HuH-7 (cell line): Measurements from ENCODE around the gene SLC24A3.

Source experiments
- DNase-seq: peaks from one replicate; pipeline ENCODE4 v3.0.0; 2011; ENCODE audit warnings: low spot score

Gene SLC24A3

GRCh38 chr20:19304886-19305415 is 92.5 kb downstream of the SLC24A3 start:
- no peak for DNase-seq

GRCh38 chr20:19308146-19308545 is 95.7 kb downstream of the SLC24A3 start:
- DNase-seq: no peak

GRCh38 chr20:19310541-19310940 is 98.1 kb downstream of the SLC24A3 start:
- DNase-seq: no peak

- DNase-seq: no peak
These were observed 101.1 kb downstream of the SLC24A3 start for GRCh38 chr20:19313342-19314069.

- DNase-seq: no peak
These were observed 102.2 kb downstream of the SLC24A3 start for GRCh38 chr20:19314621-19315020.

- DNase-seq: no peak
These were observed 105.0 kb downstream of the SLC24A3 start for GRCh38 chr20:19317237-19318069.

- DNase-seq: no peak
These were observed 106.2 kb downstream of the SLC24A3 start for GRCh38 chr20:19318610-19319009.

GRCh38 chr20:19320005-19320404 is 107.6 kb downstream of the SLC24A3 start:
- DNase-seq: no peak

GRCh38 chr20:19321176-19321575 is 108.7 kb downstream of the SLC24A3 start:
- DNase-seq: no peak

- no peak for DNase-seq
These were observed 109.9 kb downstream of the SLC24A3 start for GRCh38 chr20:19322061-19322985.

GRCh38 chr20:19327401-19327800 is 115.0 kb downstream of the SLC24A3 start:
- no peak for DNase-seq

- no peak for DNase-seq
These were observed 116.2 kb downstream of the SLC24A3 start for GRCh38 chr20:19328676-19329075.

GRCh38 chr20:19330038-19330437 is 117.6 kb downstream of the SLC24A3 start:
- no peak for DNase-seq

- no peak for DNase-seq
These were observed 118.3 kb downstream of the SLC24A3 start for GRCh38 chr20:19330731-19331130.

GRCh38 chr20:19333563-19333962 is 121.1 kb downstream of the SLC24A3 start:
- DNase-seq: no peak

GRCh38 chr20:19335341-19335740 is 122.9 kb downstream of the SLC24A3 start:
- DNase-seq: no peak

GRCh38 chr20:19335916-19336315 is 123.5 kb downstream of the SLC24A3 start:
- no peak for DNase-seq

- DNase-seq: no peak
These were observed 124.2 kb downstream of the SLC24A3 start for GRCh38 chr20:19336631-19337030.

- no peak for DNase-seq
These were observed 125.9 kb downstream of the SLC24A3 start for GRCh38 chr20:19338380-19338779.

GRCh38 chr20:19338960-19339359 is 126.5 kb downstream of the SLC24A3 start:
- DNase-seq: no peak

GRCh38 chr20:19341348-19342053 is 129.1 kb downstream of the SLC24A3 start:
- no peak for DNase-seq
